Mononuclear cell (primary cell): ENCODE data around the gene RAPGEF4. TPM values are rescaled to one million over a fixed set of nuclear protein-coding genes. Genes with fewer than 3 reads are reported as not detected.
"Not testable (repeated sequence)": the region's sequence is repeated elsewhere in the genome, so short reads cannot be mapped to it uniquely, and the experiment has no call there.

ENCODE experiments used
- H3K27me3 ChIP-seq: 2 replicates; pipeline ENCODE4 v1.6.0; 2011; ENCODE audit warnings: low read length, control low read depth; ENCODE audit not compliant: insufficient read depth
- H3K4me1 ChIP-seq: 2 replicates; pipeline ENCODE4 v1.5.1; 2011; ENCODE audit warnings: mild to moderate bottlenecking, low read length, control low read depth; ENCODE audit not compliant: insufficient read depth
- H3K4me3 ChIP-seq: 2 replicates; pipeline ENCODE4 v1.5.1; 2011; ENCODE audit warnings: mild to moderate bottlenecking, low read length, moderate library complexity
- H3K9me3 ChIP-seq: 2 replicates; pipeline ENCODE4 v1.5.1; 2011; ENCODE audit warnings: low read depth, mild to moderate bottlenecking, control low read depth, low read length
- total RNA-seq: library from RNA; depleted of rRNA; stranded (reverse); fragments of >200 nt; gene quantifications from one replicate; pipeline ENCODE4 v1.2.3, GENCODE V29; 2012

The RAPGEF4 gene
- total RNA-seq, 1 donor: 2.4 TPM

DNA sequence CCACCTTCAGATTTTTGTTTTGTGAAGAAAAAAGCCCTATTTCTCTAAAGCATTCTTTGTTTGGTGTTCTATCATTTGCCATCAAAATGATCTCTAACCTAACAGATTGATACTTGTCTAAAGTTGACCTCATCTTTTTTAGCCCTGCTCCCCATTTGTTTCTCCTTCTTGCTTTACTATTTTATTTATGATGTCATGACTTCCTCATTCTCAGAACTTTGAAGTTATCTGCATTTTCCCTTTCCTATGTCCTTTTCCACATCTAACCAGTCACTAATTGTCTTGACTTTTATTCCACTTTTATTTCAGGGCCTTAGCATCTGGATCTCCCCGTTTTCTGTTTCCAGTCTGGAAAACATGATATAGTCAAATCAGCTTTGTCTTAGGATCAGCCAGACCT, 8.3 kb downstream of the RAPGEF4 start:
- H3K4me1 ChIP-seq: no peaks in the 10 kb centered on the region
- no peak overlapping the region for H3K4me3 ChIP-seq

DNA sequence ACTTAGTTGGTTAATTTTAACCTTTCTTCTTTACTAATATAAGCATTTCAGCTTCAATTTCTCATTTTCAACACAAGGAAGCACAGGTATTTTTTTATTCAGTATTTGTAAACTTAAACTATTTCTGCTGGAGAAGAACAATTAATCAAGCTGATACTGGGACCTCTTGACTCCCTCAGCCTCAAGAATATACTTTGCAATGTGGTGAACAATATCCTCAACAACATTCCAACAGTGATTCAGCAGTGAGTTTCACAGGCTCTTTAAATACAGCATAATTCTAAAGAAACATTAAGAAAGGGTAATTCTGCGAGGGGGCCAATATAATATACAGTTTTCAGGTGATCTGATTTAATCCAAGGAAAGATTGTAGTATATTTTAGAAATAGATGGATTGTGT, 10.0 kb downstream of the RAPGEF4 start:
- H3K4me3 ChIP-seq: no peak overlapping the region
- no peaks in the 10 kb centered on the region for H3K4me1 ChIP-seq
- H3K9me3 ChIP-seq: peaks cover 5% of the 10 kb centered on the region
- H3K27me3 ChIP-seq: no peaks in the 10 kb centered on the region

More for the DNA sequence above, 8.3 kb downstream of the RAPGEF4 start:
- H3K27me3 ChIP-seq: no peaks in the 10 kb centered on the region
- peaks cover 5% of the 10 kb centered on the region for H3K9me3 ChIP-seq

DNA sequence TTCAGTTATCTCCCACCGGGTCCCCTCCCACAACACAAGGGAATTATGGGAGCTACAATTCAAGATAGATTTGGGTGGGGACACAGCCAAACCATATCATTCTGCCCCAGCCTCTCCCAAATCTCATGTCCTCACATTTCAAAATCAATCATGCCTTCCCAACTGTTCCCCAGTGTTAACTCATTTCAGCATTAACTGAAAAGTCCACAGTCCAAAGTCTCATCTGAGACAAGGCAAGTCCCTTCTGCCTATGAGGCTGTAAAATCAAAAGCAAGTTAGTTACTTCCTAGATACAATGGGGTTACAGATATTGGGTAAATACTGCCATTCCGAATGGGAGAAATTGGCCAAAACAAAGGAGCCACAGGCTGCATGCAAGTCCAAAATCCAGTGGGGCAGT, 12.9 kb downstream of the RAPGEF4 start:
- H3K9me3 ChIP-seq, H3K4me1 ChIP-seq, H3K27me3 ChIP-seq: not testable (repeated sequence)

DNA sequence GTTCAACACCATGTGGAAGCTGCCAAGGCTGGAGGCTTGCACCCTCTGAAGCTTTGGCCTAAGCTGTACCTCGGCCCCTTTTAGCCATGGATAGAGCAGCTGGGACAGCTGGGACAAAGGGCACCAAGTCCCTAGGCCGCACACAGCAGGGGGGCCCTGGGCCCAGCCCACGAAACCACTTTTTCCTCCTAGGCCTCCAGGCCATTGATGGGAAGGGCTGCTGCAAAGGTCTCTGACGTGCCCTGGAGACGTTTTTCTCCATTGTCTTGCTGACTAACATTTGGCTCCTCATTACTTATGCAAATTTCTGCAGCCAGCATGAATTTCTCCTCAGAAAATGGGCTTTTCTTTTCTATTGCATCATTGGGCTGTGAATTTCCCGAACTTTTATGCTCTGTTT, 13.7 kb downstream of the RAPGEF4 start:
- Histone ChIP-seq H3K9me3 (peaks cover 5% of the 10 kb centered on the region), H3K4me1 (no peaks in the 10 kb centered on the region), H3K4me3 (no peak overlapping the region), H3K27me3 (peaks cover 3% of the 10 kb centered on the region)

More for the DNA sequence above, 12.9 kb downstream of the RAPGEF4 start:
- not testable (repeated sequence) for H3K4me3 ChIP-seq

DNA sequence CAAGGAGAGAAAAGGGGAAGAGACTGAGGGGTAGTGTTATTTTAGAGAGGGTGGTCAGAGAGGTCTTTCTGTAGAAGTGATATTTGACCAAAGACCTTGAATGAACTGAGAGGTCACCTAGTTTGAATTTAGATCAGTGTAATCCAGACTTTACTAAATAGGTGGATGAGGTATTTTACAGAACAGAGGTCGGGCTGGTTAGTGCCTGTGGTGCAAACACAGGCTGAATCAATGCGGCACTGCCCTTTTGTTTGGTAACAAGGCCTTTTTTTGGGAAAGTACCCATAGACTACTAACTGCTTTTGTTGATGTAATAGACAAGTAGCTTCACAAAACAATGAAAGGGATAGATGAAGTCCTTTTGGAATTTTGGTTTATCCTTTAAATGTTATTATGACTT, 15.9 kb downstream of the RAPGEF4 start:
- Histone ChIP-seq H3K4me1 (no peaks in the 10 kb centered on the region), H3K4me3 (no peak overlapping the region), H3K9me3 (no peaks in the 10 kb centered on the region), H3K27me3 (peaks cover 3% of the 10 kb centered on the region)

DNA sequence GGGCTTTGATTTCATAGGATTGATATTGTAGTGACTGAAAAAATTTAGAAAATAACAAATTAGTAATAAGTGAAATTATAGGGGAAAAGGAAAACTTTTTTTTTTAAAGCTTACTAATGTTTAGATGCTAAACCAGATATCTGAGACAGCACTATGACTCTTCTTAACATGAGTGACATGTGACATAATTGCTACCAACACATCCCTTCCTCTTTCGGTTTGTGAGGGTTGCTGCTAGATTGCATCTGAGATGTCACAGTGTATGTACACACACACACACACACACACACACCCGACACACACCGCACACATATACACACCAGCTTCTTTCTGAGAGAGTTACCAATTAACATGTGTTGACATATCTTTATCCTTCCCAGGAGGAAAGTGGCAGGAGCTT, 18.0 kb downstream of the RAPGEF4 start:
- H3K9me3 ChIP-seq: no peaks in the 10 kb centered on the region
- H3K27me3 ChIP-seq: peaks cover 3% of the 10 kb centered on the region
- no peaks in the 10 kb centered on the region for H3K4me1 ChIP-seq
- H3K4me3 ChIP-seq: no peak overlapping the region

DNA sequence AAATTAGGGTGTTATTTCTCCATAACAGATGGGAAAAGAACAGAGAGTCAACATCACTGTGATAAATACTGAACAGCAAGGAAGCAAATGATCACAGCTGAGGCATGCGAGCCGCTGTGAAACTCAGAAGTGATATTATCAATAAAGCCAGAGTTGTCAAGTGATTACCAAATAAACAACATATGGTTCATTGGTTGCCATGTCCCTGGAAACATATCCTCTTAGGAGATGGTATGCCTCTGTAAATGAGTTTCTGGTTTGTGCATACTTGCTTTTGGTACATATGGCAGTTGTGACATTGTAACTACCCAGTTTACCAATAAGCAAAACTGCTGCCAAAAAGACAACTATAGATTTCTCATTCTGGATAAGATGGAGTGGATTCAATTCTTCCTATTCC, 23.8 kb downstream of the RAPGEF4 start:
- Histone ChIP-seq H3K4me1 (no peaks in the 10 kb centered on the region), H3K9me3 (no peaks in the 10 kb centered on the region), H3K27me3 (no peaks in the 10 kb centered on the region), H3K4me3 (no peak overlapping the region)

DNA sequence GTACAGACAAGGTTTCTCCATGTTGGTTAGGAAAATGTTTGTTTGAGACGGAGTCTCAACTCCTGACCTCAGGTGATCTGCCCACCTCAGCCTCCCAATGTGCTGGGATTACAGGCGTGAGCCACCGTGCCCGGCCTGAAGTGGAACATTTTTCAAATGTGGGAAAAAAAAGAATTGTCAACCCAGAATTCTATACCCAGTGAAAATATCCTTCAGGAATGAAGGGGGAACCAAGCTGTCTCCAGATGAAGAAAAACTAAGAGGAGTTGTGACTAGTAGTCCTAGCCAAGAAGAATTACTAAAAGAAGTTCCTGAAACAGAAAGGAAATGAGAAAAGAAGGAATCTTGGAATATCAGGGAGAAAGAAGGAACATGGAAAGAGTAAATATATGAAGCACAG, 25.7 kb downstream of the RAPGEF4 start:
- Histone ChIP-seq H3K4me3 (no peak overlapping the region), H3K9me3 (no peaks in the 10 kb centered on the region), H3K27me3 (no peaks in the 10 kb centered on the region), H3K4me1 (no peaks in the 10 kb centered on the region)

DNA sequence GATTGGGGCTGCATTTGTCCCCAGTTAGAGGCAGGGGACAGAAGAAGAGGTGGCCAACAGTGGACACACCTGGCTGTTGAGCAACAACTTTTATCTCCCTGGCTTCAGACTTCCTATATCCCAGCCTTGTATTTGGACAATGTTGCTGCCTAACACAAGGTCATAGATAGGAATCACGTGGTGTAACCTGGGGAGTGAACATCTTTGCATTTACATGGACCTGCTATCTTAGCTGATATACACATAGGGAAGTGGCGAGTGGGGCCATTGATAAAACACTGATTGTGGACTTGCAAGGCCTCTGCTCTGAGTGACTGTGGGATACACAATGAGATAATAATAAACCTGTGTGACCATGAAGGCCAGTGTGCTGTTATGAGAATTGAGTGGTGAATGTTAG, 26.9 kb downstream of the RAPGEF4 start:
- Histone ChIP-seq H3K4me3 (no peak overlapping the region), H3K27me3 (no peaks in the 10 kb centered on the region), H3K4me1 (no peaks in the 10 kb centered on the region), H3K9me3 (no peaks in the 10 kb centered on the region)

DNA sequence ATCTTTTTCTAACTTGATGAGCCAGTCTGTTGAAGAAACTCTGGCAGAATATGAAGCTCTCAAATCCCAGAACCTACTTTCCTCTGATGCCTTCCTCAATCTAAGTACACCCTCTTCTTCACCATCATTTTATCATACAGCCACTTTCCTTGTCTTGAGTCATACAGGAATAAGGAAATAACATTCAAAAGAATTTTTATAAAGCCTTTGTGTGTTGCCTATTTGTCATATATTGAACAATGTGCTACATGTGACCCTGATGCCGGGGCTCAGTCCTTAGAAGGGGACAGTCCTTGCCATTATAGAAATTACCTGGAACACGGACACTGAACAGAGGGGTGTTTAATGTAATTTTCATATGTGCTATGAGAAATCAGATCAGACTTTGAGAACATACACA, 27.4 kb downstream of the RAPGEF4 start:
- Histone ChIP-seq H3K9me3 (no peaks in the 10 kb centered on the region), H3K27me3 (no peaks in the 10 kb centered on the region), H3K4me3 (no peak overlapping the region), H3K4me1 (no peaks in the 10 kb centered on the region)

DNA sequence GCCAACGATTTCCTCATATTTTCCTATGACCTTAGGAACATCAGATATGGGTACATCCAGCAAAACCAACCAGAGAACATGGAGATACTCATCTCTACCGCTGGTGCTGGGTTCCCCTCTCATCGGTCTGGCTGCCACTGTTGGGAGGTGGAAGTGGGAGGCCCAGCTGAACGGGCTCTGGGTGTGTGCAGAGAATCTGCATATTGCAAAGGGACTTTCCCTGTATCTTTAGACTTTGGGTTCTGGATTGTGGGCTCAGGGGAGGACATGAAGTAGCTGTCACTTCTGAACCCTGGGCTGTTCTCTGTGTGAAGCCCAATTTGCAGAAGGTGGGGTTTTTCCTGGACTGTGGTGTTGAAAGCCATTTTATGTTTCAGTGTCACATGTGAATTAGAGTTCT, 30.0 kb downstream of the RAPGEF4 start:
- no peaks in the 10 kb centered on the region for H3K27me3 ChIP-seq
- H3K9me3 ChIP-seq: no peaks in the 10 kb centered on the region
- no peak overlapping the region for H3K4me3 ChIP-seq
- H3K4me1 ChIP-seq: no peaks in the 10 kb centered on the region

DNA sequence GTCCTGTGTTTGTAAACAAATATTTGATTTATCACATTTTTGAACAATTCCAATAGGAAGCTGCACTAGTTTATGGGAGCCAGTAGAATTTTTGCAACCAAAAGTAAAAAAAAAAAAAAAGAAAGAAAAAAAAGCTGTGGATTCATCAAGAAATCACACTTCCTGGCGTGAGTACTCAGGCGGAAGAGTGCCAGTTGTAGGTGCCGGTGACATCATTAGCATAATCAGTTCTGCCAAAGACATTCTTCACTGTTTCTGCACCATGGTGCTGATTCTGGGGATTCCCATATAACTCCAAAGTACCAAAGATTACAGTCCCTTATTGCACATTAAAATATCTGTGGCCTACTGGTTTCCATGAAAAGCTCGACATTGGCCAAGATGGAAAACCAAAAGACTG, 32.8 kb downstream of the RAPGEF4 start:
- no peaks in the 10 kb centered on the region for H3K4me1 ChIP-seq
- H3K4me3 ChIP-seq: no peak overlapping the region
- no peaks in the 10 kb centered on the region for H3K9me3 ChIP-seq
- no peaks in the 10 kb centered on the region for H3K27me3 ChIP-seq

DNA sequence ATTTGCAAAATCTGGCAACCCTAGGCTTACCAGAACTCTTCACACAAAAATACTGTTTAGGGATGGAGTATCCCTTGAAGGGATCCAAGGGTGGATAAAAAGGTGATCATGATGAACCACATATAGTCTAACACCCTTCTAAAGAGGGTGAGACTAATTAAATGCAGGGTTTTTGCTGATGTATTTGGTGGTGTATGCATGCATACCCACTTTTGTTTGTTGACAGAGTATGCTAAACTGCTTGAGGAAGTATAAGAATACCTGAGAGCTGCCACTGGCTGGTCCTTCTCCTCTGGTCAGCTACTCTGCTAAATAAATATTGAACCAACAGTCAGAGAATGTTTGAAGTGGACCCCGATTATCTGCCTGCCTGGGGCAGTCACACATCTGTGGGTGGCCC, 34.2 kb downstream of the RAPGEF4 start:
- no peaks in the 10 kb centered on the region for H3K4me1 ChIP-seq
- H3K4me3 ChIP-seq: no peak overlapping the region
- H3K27me3 ChIP-seq: no peaks in the 10 kb centered on the region
- H3K9me3 ChIP-seq: no peaks in the 10 kb centered on the region

DNA sequence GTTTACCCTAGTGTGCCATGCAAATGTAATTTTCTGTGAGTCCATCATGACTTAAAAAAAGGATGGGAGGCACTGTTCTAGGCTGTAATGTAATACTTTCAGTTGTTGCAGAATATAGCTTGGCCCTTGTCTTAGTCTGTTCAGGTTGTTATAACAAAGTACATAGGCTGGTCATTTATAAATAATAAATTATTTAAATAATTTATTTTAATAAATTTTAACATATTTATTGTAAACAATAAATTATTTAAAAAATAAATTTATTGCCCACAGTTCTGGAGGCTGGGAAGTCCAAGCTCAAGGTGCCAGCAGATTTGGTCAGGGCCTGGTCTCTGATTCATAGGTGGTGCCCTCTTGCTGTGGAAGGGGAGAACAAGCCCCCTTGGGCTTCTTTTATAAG, 35.2 kb downstream of the RAPGEF4 start:
- no peaks in the 10 kb centered on the region for H3K27me3 ChIP-seq
- H3K9me3 ChIP-seq: no peaks in the 10 kb centered on the region
- H3K4me3 ChIP-seq: no peak overlapping the region
- H3K4me1 ChIP-seq: no peaks in the 10 kb centered on the region

DNA sequence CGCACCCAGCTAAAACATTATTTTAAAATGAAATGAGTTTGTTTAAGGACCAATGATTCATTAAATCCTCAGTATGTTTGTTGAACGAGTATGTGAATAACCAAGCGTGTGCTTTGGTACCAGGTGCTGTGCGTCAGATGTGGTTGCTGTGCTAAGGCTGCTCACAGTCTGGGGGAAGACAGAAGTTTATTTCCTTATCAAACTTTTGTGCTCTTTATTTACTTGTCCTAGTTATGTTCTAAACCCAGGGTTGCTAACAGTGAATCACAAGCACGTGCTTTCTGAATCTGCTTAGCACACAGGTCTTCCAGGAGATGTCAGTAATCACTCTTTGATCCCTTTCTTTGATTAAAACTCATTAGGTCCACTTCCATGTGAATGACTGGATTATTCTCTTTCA, 37.0 kb downstream of the RAPGEF4 start:
- H3K27me3 ChIP-seq: no peaks in the 10 kb centered on the region
- no peak overlapping the region for H3K4me3 ChIP-seq
- H3K4me1 ChIP-seq: no peaks in the 10 kb centered on the region
- no peaks in the 10 kb centered on the region for H3K9me3 ChIP-seq

DNA sequence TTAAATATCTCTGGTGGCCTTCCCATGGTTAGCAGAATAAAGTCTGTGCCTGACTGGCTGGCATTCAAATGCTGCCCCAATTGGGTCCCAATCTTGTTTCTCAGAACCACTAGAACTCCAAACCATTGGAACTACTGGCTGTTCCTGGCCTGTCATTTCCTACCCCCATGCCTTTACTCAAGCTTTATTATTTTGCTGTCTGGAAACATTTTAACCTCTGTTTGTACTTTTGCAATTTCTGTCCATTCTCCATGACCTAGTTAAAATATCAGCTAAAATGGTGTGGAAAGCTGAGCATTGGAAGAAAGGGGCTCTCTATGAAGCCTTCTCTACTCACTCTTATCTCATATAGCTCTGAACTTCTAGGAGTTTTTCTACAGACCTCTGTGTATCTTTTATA, 38.7 kb downstream of the RAPGEF4 start:
- H3K27me3 ChIP-seq: no peaks in the 10 kb centered on the region
- H3K9me3 ChIP-seq: no peaks in the 10 kb centered on the region
- H3K4me1 ChIP-seq: no peaks in the 10 kb centered on the region
- no peak overlapping the region for H3K4me3 ChIP-seq

DNA sequence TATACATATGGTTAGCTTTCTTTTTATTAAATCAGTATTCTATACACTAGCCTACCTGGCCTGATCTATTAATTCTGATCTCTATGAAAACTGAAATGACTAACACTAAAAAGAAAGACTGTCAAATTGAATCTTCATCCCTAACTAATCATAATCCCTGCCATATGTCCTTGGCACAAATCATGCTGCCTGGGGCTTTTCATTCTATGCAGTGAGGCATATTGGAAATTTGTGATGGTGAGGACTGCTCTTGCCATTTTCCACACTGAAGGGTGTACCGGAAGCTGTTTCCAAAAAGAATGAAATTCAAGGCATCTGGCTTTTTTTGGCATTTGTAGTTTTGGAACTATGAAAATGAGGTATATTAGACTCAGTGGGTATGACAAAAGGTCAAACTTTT, 39.7 kb downstream of the RAPGEF4 start:
- H3K4me1 ChIP-seq: no peaks in the 10 kb centered on the region
- peaks cover 4% of the 10 kb centered on the region for H3K27me3 ChIP-seq
- H3K4me3 ChIP-seq: no peak overlapping the region
- no peaks in the 10 kb centered on the region for H3K9me3 ChIP-seq
